Stimulated activated naive B cell treated with anti-CD40 and anti-IgM and Interleukin-4, amounts not matched to agents 10 μg/mL and 1 μg/mL and 100 μg/mL, for 72 hours (primary cell): ENCODE data around the gene JMY.

ENCODE experiments used
- ATAC-seq, 2 donors: fragments of 150-1000 bp; cut with Tn5 transposase; replicated peaks; 2 replicates each; pipeline ENCODE4 v1.10.0; 2021; ENCODE audit warnings: moderate library complexity in 1 of 2
- DNase-seq: peaks from one replicate; pipeline ENCODE4 v3.0.0; 2021
- H3K27ac Mint-ChIP-seq: one replicate; pipeline ENCODE4 v1.8.0; 2022; ENCODE audit warnings: mild to moderate bottlenecking, mixed read lengths
- H3K27me3 Mint-ChIP-seq, 2 donors: one replicate each; pipeline ENCODE4 v1.8.0; 2022; ENCODE audit warnings: mixed read lengths in 2 of 2
- H3K36me3 Mint-ChIP-seq, 2 donors: one replicate each; pipeline ENCODE4 v1.8.0; 2022; ENCODE audit warnings: mixed read lengths in 2 of 2, mild to moderate bottlenecking in 1 of 2
- H3K4me1 Mint-ChIP-seq, 2 donors: one replicate each; pipeline ENCODE4 v1.8.0; 2022; ENCODE audit warnings: mixed read lengths in 2 of 2, mild to moderate bottlenecking in 1 of 2
- H3K4me3 Mint-ChIP-seq, 2 donors: one replicate each; pipeline ENCODE4 v1.8.0; 2022; ENCODE audit warnings: mild to moderate bottlenecking in 2 of 2, mixed read lengths in 2 of 2, moderate library complexity in 1 of 2
- H3K9me3 Mint-ChIP-seq, 2 donors: one replicate each; pipeline ENCODE4 v1.8.0; 2022; ENCODE audit warnings: mixed read lengths in 2 of 2, mild to moderate bottlenecking in 1 of 2

The JMY gene

GRCh38 chr5:79235634-79236361, at the start of gene JMY:
Gene JMY (plus strand): TSS chr5:79236131. CDS start chr5:79236651, 520 bp downstream.
- Mint-ChIP-seq H3K36me3 (no peaks in the 10 kb centered on the region), H3K4me1 (peaks cover 9 to 36% of the 10 kb centered on the region in 2 donors), H3K27me3 (no peaks in the 10 kb centered on the region), H3K27ac (peak within 1 kb of the TSS; percentile 90), H3K9me3 (no peaks in the 10 kb centered on the region), H3K4me3 (peak within 1 kb of the TSS; percentile 92)
- DNase-seq = peak; percentile 56
- ATAC-seq = peak; percentile 68 to 78

GRCh38 chr5:79186455-79186854, 49.5 kb upstream of the JMY start:
- Mint-ChIP-seq H3K27ac (no peak overlapping the region), H3K27me3 (peaks cover 0 to 7% of the 10 kb centered on the region in 2 donors)
- no peak for ATAC-seq

GRCh38 chr5:79189439-79190234, 46.3 kb upstream of the JMY start:
- Mint-ChIP-seq H3K27ac (no peak overlapping the region), H3K4me1 (no peaks in the 10 kb centered on the region), H3K9me3 (no peaks in the 10 kb centered on the region), H3K4me3 (no peak overlapping the region), H3K36me3 (no peaks in the 10 kb centered on the region), H3K27me3 (no peaks in the 10 kb centered on the region)
- no peak for DNase-seq
- ATAC-seq = no peak

More at GRCh38 chr5:79186455-79186854, 49.5 kb upstream of the JMY start:
- Mint-ChIP-seq H3K4me3 (no peak overlapping the region), H3K4me1 (no peaks in the 10 kb centered on the region), H3K36me3 (no peaks in the 10 kb centered on the region), H3K9me3 (no peaks in the 10 kb centered on the region)
- no peak for DNase-seq

- H3K4me1 Mint-ChIP-seq = no peaks in the 10 kb centered on the region
- no peaks in the 10 kb centered on the region for H3K36me3 Mint-ChIP-seq
- ATAC-seq = no peak
- DNase-seq = no peak
- no peak overlapping the region for H3K4me3 Mint-ChIP-seq
- H3K27ac Mint-ChIP-seq = no peak overlapping the region
- H3K9me3 Mint-ChIP-seq = no peaks in the 10 kb centered on the region
- H3K27me3 Mint-ChIP-seq = no peaks in the 10 kb centered on the region
These were observed 45.7 kb upstream of the JMY start for GRCh38 chr5:79190235-79190529.

- Mint-ChIP-seq H3K4me3 (no peak overlapping the region), H3K27ac (no peak overlapping the region), H3K4me1 (no peaks in the 10 kb centered on the region), H3K27me3 (no peaks in the 10 kb centered on the region), H3K36me3 (no peaks in the 10 kb centered on the region), H3K9me3 (no peaks in the 10 kb centered on the region)
- no peak for ATAC-seq
- no peak for DNase-seq
These were observed 44.5 kb upstream of the JMY start for GRCh38 chr5:79191457-79191856.

- ATAC-seq (no peak), DNase-seq (no peak)
- H3K27ac Mint-ChIP-seq = no peak overlapping the region
- H3K36me3 Mint-ChIP-seq = no peaks in the 10 kb centered on the region
- H3K4me1 Mint-ChIP-seq = no peaks in the 10 kb centered on the region
- no peaks in the 10 kb centered on the region for H3K9me3 Mint-ChIP-seq
- H3K4me3 Mint-ChIP-seq = no peak overlapping the region
- H3K27me3 Mint-ChIP-seq = no peaks in the 10 kb centered on the region
These were observed 42.3 kb upstream of the JMY start for GRCh38 chr5:79193643-79194042.

- no peak overlapping the region for H3K27ac Mint-ChIP-seq
- no peak overlapping the region for H3K4me3 Mint-ChIP-seq
- H3K27me3 Mint-ChIP-seq = peaks cover 0 to 7% of the 10 kb centered on the region in 2 donors
- DNase-seq (no peak), ATAC-seq (peak; percentile 56 to 60)
- no peaks in the 10 kb centered on the region for H3K9me3 Mint-ChIP-seq
- no peaks in the 10 kb centered on the region for H3K36me3 Mint-ChIP-seq
- H3K4me1 Mint-ChIP-seq = no peaks in the 10 kb centered on the region
These were observed 35.3 kb upstream of the JMY start for GRCh38 chr5:79200573-79201183.

GRCh38 chr5:79201206-79201605, 34.7 kb upstream of the JMY start:
- no peaks in the 10 kb centered on the region for H3K36me3 Mint-ChIP-seq
- no peak overlapping the region for H3K27ac Mint-ChIP-seq
- no peak overlapping the region for H3K4me3 Mint-ChIP-seq
- DNase-seq (no peak), ATAC-seq (no peak)
- H3K4me1 Mint-ChIP-seq = no peaks in the 10 kb centered on the region
- H3K9me3 Mint-ChIP-seq = no peaks in the 10 kb centered on the region
- peaks cover 0 to 7% of the 10 kb centered on the region in 2 donors for H3K27me3 Mint-ChIP-seq

- no peak for DNase-seq
- Mint-ChIP-seq H3K27ac (no peak overlapping the region), H3K4me3 (no peak overlapping the region), H3K4me1 (no peaks in the 10 kb centered on the region), H3K36me3 (no peaks in the 10 kb centered on the region), H3K27me3 (peaks cover 0 to 7% of the 10 kb centered on the region in 2 donors), H3K9me3 (no peaks in the 10 kb centered on the region)
- ATAC-seq = no peak
These were observed 33.9 kb upstream of the JMY start for GRCh38 chr5:79202076-79202475.

GRCh38 chr5:79205965-79206364, 30.0 kb upstream of the JMY start:
- H3K36me3 Mint-ChIP-seq = no peaks in the 10 kb centered on the region
- no peak overlapping the region for H3K27ac Mint-ChIP-seq
- DNase-seq (no peak), ATAC-seq (no peak)
- H3K9me3 Mint-ChIP-seq = no peaks in the 10 kb centered on the region
- H3K4me1 Mint-ChIP-seq = no peaks in the 10 kb centered on the region
- peaks cover 0 to 7% of the 10 kb centered on the region in 2 donors for H3K27me3 Mint-ChIP-seq
- no peak overlapping the region for H3K4me3 Mint-ChIP-seq

GRCh38 chr5:79206541-79206940, 29.4 kb upstream of the JMY start:
- Mint-ChIP-seq H3K4me1 (no peaks in the 10 kb centered on the region), H3K27me3 (peaks cover 0 to 7% of the 10 kb centered on the region in 2 donors), H3K36me3 (no peaks in the 10 kb centered on the region), H3K9me3 (no peaks in the 10 kb centered on the region), H3K27ac (no peak overlapping the region), H3K4me3 (no peak overlapping the region)
- DNase-seq = no peak
- ATAC-seq = no peak

GRCh38 chr5:79209505-79209904, 26.4 kb upstream of the JMY start:
- H3K9me3 Mint-ChIP-seq = no peaks in the 10 kb centered on the region
- DNase-seq (no peak), ATAC-seq (no peak)
- no peaks in the 10 kb centered on the region for H3K27me3 Mint-ChIP-seq
- H3K36me3 Mint-ChIP-seq = no peaks in the 10 kb centered on the region
- H3K4me1 Mint-ChIP-seq = no peaks in the 10 kb centered on the region
- no peak overlapping the region for H3K27ac Mint-ChIP-seq
- H3K4me3 Mint-ChIP-seq = no peak overlapping the region

GRCh38 chr5:79224286-79224984, 11.5 kb upstream of the JMY start:
- Mint-ChIP-seq H3K27ac (no peak overlapping the region), H3K36me3 (no peaks in the 10 kb centered on the region), H3K27me3 (no peaks in the 10 kb centered on the region), H3K4me1 (no peaks in the 10 kb centered on the region), H3K9me3 (no peaks in the 10 kb centered on the region), H3K4me3 (no peak overlapping the region)
- DNase-seq (no peak), ATAC-seq (no peak)

GRCh38 chr5:79225026-79225425, 10.9 kb upstream of the JMY start:
- ATAC-seq (no peak), DNase-seq (no peak)
- Mint-ChIP-seq H3K4me3 (no peak overlapping the region), H3K36me3 (no peaks in the 10 kb centered on the region), H3K9me3 (no peaks in the 10 kb centered on the region), H3K27ac (no peak overlapping the region), H3K27me3 (no peaks in the 10 kb centered on the region), H3K4me1 (no peaks in the 10 kb centered on the region)
